ENCODE measurements around the gene NFE2L3. TPM values are rescaled to one million over a fixed set of nuclear protein-coding genes. Genes with fewer than 3 reads are reported as not detected.

The NFE2L3 gene
- total RNA-seq, 1 donor, result 0.18 TPM

- no peak for DNase-seq (ENCODE audit: low read depth)
- no peak for TF ChIP-seq CTCF (IDR thresholded peaks at IDR 0.05; ENCODE audit: insufficient read depth, low read length)
- H3K4me3 ChIP-seq (ENCODE audit: low read depth, low read length), result no peak overlapping the region
These were observed 26.4 kb downstream of the NFE2L3 start for GRCh38 chr7:26178272-26178960.

- H3K4me3 ChIP-seq (ENCODE audit: low read depth, low read length), result no peak overlapping the region
- no peak for TF ChIP-seq CTCF (IDR thresholded peaks at IDR 0.05; ENCODE audit: insufficient read depth, low read length)
- no peak for DNase-seq (ENCODE audit: low read depth)
These were observed 27.4 kb downstream of the NFE2L3 start for GRCh38 chr7:26179422-26179821.

- no peak for DNase-seq (ENCODE audit: low read depth)
- no peak for TF ChIP-seq CTCF (IDR thresholded peaks at IDR 0.05; ENCODE audit: insufficient read depth, low read length)
- H3K4me3 ChIP-seq (ENCODE audit: low read depth, low read length), result no peak overlapping the region
These were observed 28.0 kb downstream of the NFE2L3 start for GRCh38 chr7:26179826-26180497.

- no peak for DNase-seq (ENCODE audit: low read depth)
- H3K4me3 ChIP-seq (ENCODE audit: low read depth, low read length), result no peak overlapping the region
- no peak for TF ChIP-seq CTCF (IDR thresholded peaks at IDR 0.05; ENCODE audit: insufficient read depth, low read length)
These were observed 28.8 kb downstream of the NFE2L3 start for GRCh38 chr7:26180792-26181198.

- no peak for TF ChIP-seq CTCF (IDR thresholded peaks at IDR 0.05; ENCODE audit: insufficient read depth, low read length)
- no peak overlapping the region for H3K4me3 ChIP-seq (ENCODE audit: low read depth, low read length)
These were observed 29.7 kb downstream of the NFE2L3 start for GRCh38 chr7:26181474-26182227.

GRCh38 chr7:26182283-26182682 is 30.3 kb downstream of the NFE2L3 start:
- no peak for TF ChIP-seq CTCF (IDR thresholded peaks at IDR 0.05; ENCODE audit: insufficient read depth, low read length)
- H3K4me3 ChIP-seq (ENCODE audit: low read depth, low read length), result no peak overlapping the region
- DNase-seq (ENCODE audit: low read depth), result no peak

More at GRCh38 chr7:26181474-26182227, 29.7 kb downstream of the NFE2L3 start:
- DNase-seq (ENCODE audit: low read depth), result no peak

Data from fibroblast of the aortic adventitia (primary cell).